Prostate gland (tissue), 2 donors: Measurements from ENCODE around the gene ZSCAN5C.
"Not testable (repeated sequence)": the region's sequence is repeated elsewhere in the genome, so short reads cannot be mapped to it uniquely, and the experiment has no call there.

Experiments used
- POLR2A ChIP-seq: fragments of 450-650 bp; IDR thresholded peaks from one replicate; pipeline ENCODE4 v1.6.1; 2016; ENCODE audit warnings: antibody characterized with exemption, mild to moderate bottlenecking
- POLR2AphosphoS5 ChIP-seq: sonication (generic); formaldehyde crosslinking; IDR thresholded peaks from one replicate; pipeline ENCODE4 v1.6.1; 2017; ENCODE audit warnings: antibody characterized with exemption
- TF ChIP-seq, protein P1 (sequence below), 4 experiments: fragments of 200-600 bp in 2 of 4; fragments of 450-650 bp in 2 of 4; sonication (generic) in 2 of 4; IDR thresholded peaks; 1 replicate in 3 of 4; 2 replicates in 1 of 4; pipeline ENCODE4 v1.5.1; 2016 to 2019; ENCODE audit warnings: antibody characterized with exemption in 4 of 4, mild to moderate bottlenecking in 2 of 4, moderate library complexity in 2 of 4

DNA sequence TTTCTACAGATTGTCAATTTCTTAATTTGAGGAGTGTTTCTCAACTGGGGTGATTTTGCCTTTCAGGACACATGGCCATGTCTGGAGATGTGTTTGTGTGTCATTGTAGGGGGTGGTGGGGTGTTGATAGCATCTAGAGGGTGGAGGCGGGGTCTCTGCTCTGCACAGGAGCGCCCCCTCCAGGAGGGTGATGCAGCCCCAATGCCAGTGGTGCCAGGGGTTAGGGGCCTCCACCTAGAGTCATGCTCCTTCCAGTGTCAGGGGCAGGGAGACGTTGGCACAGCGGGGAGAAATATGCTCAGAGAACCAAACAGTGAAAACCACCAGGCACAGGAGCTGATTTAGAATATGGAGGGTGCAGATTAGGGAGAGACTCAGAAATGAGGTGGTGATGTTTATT is 43.7 kb downstream of the ZSCAN5C start:
- TF ChIP-seq, protein P1, sequence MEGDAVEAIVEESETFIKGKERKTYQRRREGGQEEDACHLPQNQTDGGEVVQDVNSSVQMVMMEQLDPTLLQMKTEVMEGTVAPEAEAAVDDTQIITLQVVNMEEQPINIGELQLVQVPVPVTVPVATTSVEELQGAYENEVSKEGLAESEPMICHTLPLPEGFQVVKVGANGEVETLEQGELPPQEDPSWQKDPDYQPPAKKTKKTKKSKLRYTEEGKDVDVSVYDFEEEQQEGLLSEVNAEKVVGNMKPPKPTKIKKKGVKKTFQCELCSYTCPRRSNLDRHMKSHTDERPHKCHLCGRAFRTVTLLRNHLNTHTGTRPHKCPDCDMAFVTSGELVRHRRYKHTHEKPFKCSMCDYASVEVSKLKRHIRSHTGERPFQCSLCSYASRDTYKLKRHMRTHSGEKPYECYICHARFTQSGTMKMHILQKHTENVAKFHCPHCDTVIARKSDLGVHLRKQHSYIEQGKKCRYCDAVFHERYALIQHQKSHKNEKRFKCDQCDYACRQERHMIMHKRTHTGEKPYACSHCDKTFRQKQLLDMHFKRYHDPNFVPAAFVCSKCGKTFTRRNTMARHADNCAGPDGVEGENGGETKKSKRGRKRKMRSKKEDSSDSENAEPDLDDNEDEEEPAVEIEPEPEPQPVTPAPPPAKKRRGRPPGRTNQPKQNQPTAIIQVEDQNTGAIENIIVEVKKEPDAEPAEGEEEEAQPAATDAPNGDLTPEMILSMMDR (IDR thresholded peaks at IDR 0.05): not testable (repeated sequence)
- not testable (repeated sequence) for TF ChIP-seq POLR2A, POLR2AphosphoS5
